IMR-90 (cell line): ENCODE results near the gene S100A16. TPM values are rescaled to one million over a fixed set of nuclear protein-coding genes. Genes with fewer than 3 reads are reported as not detected.

Experiments
- ELK1 ChIP-seq: fragments of 150-350 bp; IDR thresholded peaks from 2 replicates; pipeline ENCODE4 v1.6.1; 2016; ENCODE audit warnings: low read depth, mild to moderate bottlenecking, low read length, moderate library complexity, borderline replicate concordance
- polyA plus RNA-seq, 3 experiments: library from polyadenylated mRNA; depleted of rRNA; stranded (reverse); fragments of >200 nt; gene quantifications; 2 replicates each; pipeline ENCODE4 v1.2.3, GENCODE V29; 2012; ENCODE audit warnings: low replicate concordance in 1 of 3
- total RNA-seq: library from RNA; depleted of rRNA; stranded (reverse); fragments of >200 nt; gene quantifications from 2 replicates; pipeline ENCODE4 v1.2.3, GENCODE V29; 2012

Gene S100A16
- total and polyA plus RNA-seq, 2 of the 4 experiments (the other 2 are of a cell fraction) = 201 to 515 TPM

- TF ChIP-seq ELK1 = no peak
These were observed 4.0 kb downstream of the S100A16 start (continued) for GRCh38 chr1:153608742-153609584.
